HEK293 (cell line): ENCODE data around the gene MRGPRG.
A peak's percentile ranks its signal among the peaks of the same experiment; 100 is the strongest.

ENCODE experiments used
- CTCF ChIA-PET: fragments of 350-600 bp; formaldehyde crosslinking; extraction: SDS; loops from one replicate; lab custom pipeline; 2021; ENCODE audit warnings: antibody characterized with exemption; lab: Yijun Ruan, JAX
- POLR2A ChIA-PET: fragments of 300-600 bp; formaldehyde crosslinking; extraction: SDS; loops from one replicate; lab custom pipeline; 2020; ENCODE audit warnings: antibody characterized with exemption, inconsistent platforms; lab: Yijun Ruan, JAX
- H3K27ac ChIP-seq: fragments of 200-500 bp; sonication (Bioruptor generic); 2 replicates; pipeline ENCODE4 v1.5.1; 2014; ENCODE audit warnings: low read depth, low read length, control low read depth, inconsistent platforms; ENCODE audit errors: extremely low read depth
- H3K36me3 ChIP-seq, 2 experiments: fragments of 200-500 bp in 1 of 2; sonication (Bioruptor generic) in 1 of 2; 1 replicate in 1 of 2; 2 replicates in 1 of 2; pipeline ENCODE4 v1.5.1; 2014 to 2017; ENCODE audit warnings: inconsistent platforms in 2 of 2, low read length in 2 of 2; ENCODE audit not compliant: control insufficient read depth in 2 of 2, insufficient read depth in 1 of 2
- H3K4me1 ChIP-seq: fragments of 200-500 bp; sonication (Bioruptor generic); 2 replicates; pipeline ENCODE4 v1.5.1; 2014; ENCODE audit warnings: mild to moderate bottlenecking, low read length, inconsistent platforms; ENCODE audit not compliant: control insufficient read depth, insufficient read depth
- H3K4me3 ChIP-seq: 2 replicates; pipeline ENCODE4 v1.5.1; 2011; ENCODE audit warnings: low read depth, mild to moderate bottlenecking, control low read depth, low read length, moderate library complexity
- H3K9me3 ChIP-seq: fragments of 200-500 bp; sonication (Bioruptor generic); 2 replicates; pipeline ENCODE4 v1.5.1; 2014; ENCODE audit warnings: low read depth, low read length, inconsistent platforms; ENCODE audit not compliant: control insufficient read depth, insufficient read depth
- GLI4 ChIP-seq: fragments of 450-650 bp; formaldehyde crosslinking; IDR thresholded peaks from 2 replicates; pipeline ENCODE4 v1.5.1; 2016; ENCODE audit warnings: missing biosample characterization, missing genetic modification characterization
- GLIS1 ChIP-seq: fragments of 450-650 bp; formaldehyde crosslinking; IDR thresholded peaks from 2 replicates; pipeline ENCODE4 v1.5.1; 2016; ENCODE audit warnings: missing biosample characterization, missing genetic modification characterization
- SP2 ChIP-seq: fragments of 450-650 bp; formaldehyde crosslinking; IDR thresholded peaks from 2 replicates; pipeline ENCODE4 v1.5.1; 2016; ENCODE audit warnings: missing biosample characterization, missing genetic modification characterization
- ZBTB17 ChIP-seq: fragments of 450-650 bp; formaldehyde crosslinking; IDR thresholded peaks from 2 replicates; pipeline ENCODE4 v1.5.1; 2016; ENCODE audit warnings: missing biosample characterization, missing genetic modification characterization
- ZBTB21 ChIP-seq: fragments of 450-650 bp; formaldehyde crosslinking; IDR thresholded peaks from 2 replicates; pipeline ENCODE4 v1.5.1; 2017; ENCODE audit warnings: missing biosample characterization, missing genetic modification characterization
- ZBTB7A ChIP-seq: fragments of 450-650 bp; formaldehyde crosslinking; IDR thresholded peaks from 2 replicates; pipeline ENCODE4 v1.5.1; 2016; ENCODE audit warnings: low read depth, missing biosample characterization, missing genetic modification characterization
- ZFHX2 ChIP-seq: fragments of 450-650 bp; formaldehyde crosslinking; conservative IDR thresholded peaks from 2 replicates; pipeline ENCODE4 v1.5.1; 2016; ENCODE audit warnings: missing biosample characterization, missing genetic modification characterization
- ZNF202 ChIP-seq: fragments of 450-650 bp; formaldehyde crosslinking; IDR thresholded peaks from 2 replicates; pipeline ENCODE4 v1.5.1; 2016; ENCODE audit warnings: missing biosample characterization, missing genetic modification characterization, borderline replicate concordance
- ZNF239 ChIP-seq: fragments of 450-650 bp; formaldehyde crosslinking; IDR thresholded peaks from 2 replicates; pipeline ENCODE4 v1.5.1; 2016; ENCODE audit warnings: missing biosample characterization, missing genetic modification characterization
- ZNF248 ChIP-seq: fragments of 450-650 bp; formaldehyde crosslinking; IDR thresholded peaks from 2 replicates; pipeline ENCODE4 v1.5.1; 2017; ENCODE audit warnings: missing biosample characterization, missing genetic modification characterization
- ZNF391 ChIP-seq: fragments of 450-650 bp; formaldehyde crosslinking; IDR thresholded peaks from 2 replicates; pipeline ENCODE4 v1.5.1; 2016; ENCODE audit warnings: low read depth, missing biosample characterization, missing genetic modification characterization, borderline replicate concordance
- ZNF600 ChIP-seq: fragments of 450-650 bp; formaldehyde crosslinking; IDR thresholded peaks from 2 replicates; pipeline ENCODE4 v1.5.1; 2016; ENCODE audit warnings: missing biosample characterization, missing genetic modification characterization
- ZNF785 ChIP-seq: fragments of 450-650 bp; formaldehyde crosslinking; IDR thresholded peaks from 2 replicates; pipeline ENCODE4 v1.5.1; 2016; ENCODE audit warnings: missing biosample characterization, missing genetic modification characterization
- TF ChIP-seq, protein P1 (sequence below): fragments of 450-650 bp; formaldehyde crosslinking; IDR thresholded peaks from 2 replicates; pipeline ENCODE4 v1.5.1; 2016; ENCODE audit warnings: missing biosample characterization, missing genetic modification characterization

MRGPRG gene

GRCh38 chr11:3200388-3201111 lies 18.1 kb downstream of the MRGPRG start:
- H3K27ac ChIP-seq = no peak overlapping the region
- H3K36me3 ChIP-seq = no peaks in the 10 kb centered on the region
- ChIA-PET POLR2A (no interaction called here), CTCF (no interaction called here)
- no peaks in the 10 kb centered on the region for H3K9me3 ChIP-seq
- no peak overlapping the region for H3K4me3 ChIP-seq
- TF ChIP-seq GLI4 (tag by site-specific recombination) (no peak), ZNF202 (tag by site-specific recombination) (no peak), ZNF239 (tag by site-specific recombination) (no peak), ZNF600 (tag by site-specific recombination) (no peak), ZNF785 (tag by site-specific recombination) (no peak), ZBTB7A (no peak), ZFHX2 (no peak)
- H3K4me1 ChIP-seq = no peaks in the 10 kb centered on the region

DNA sequence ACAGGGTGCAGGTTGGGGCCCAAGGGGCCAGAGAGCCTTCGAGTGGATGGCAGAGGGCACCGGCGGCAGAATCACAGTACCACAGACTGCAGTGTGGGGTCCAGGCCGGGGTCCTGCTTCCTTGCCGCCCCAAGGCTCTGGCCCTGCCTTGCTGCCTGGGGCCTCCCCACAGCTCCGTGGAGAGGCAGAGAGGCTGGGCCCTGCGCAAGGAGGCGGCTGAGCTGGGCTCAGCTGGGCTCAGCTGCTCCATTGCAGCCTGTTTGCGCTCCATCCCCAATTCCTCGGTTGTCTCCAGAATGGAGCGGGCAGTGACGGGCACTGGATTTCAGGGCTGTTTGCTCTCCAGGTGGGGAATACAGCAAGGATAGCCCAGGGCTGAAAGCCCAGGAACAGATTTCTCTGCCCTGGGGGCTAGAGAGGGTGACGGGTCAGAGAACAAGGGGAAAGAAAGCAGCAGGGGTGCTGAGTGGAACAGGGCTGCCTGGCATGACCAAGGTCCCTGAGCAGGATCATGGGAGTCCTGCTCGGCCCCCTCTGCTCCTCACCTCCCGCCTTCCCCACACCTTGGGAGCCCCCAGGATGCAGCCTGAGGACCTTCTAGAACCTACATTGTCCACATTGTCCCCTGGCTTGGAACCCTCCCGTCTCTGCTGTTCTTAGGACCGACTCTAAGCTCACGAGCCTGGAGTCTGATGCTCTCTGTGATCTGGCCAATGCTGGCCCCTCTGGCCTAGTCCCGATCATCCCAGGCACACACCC lies 18.9 kb downstream of the MRGPRG start:
- ChIA-PET POLR2A (no interaction called here), CTCF (no interaction called here)
- Histone ChIP-seq H3K36me3 (no peaks in the 10 kb centered on the region), H3K4me3 (no peak overlapping the region), H3K9me3 (no peaks in the 10 kb centered on the region), H3K27ac (no peak overlapping the region), H3K4me1 (no peaks in the 10 kb centered on the region)
- TF ChIP-seq ZBTB21 (tag by site-specific recombination) (no peak), ZBTB17 (tag by site-specific recombination) (0 out of 2 replicates have a peak, but pooled peaks have one; percentile 15)
- TF ChIP-seq, protein P1, sequence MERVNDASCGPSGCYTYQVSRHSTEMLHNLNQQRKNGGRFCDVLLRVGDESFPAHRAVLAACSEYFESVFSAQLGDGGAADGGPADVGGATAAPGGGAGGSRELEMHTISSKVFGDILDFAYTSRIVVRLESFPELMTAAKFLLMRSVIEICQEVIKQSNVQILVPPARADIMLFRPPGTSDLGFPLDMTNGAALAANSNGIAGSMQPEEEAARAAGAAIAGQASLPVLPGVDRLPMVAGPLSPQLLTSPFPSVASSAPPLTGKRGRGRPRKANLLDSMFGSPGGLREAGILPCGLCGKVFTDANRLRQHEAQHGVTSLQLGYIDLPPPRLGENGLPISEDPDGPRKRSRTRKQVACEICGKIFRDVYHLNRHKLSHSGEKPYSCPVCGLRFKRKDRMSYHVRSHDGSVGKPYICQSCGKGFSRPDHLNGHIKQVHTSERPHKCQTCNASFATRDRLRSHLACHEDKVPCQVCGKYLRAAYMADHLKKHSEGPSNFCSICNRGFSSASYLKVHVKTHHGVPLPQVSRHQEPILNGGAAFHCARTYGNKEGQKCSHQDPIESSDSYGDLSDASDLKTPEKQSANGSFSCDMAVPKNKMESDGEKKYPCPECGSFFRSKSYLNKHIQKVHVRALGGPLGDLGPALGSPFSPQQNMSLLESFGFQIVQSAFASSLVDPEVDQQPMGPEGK (tag by site-specific recombination) = no peak

- TF ChIP-seq SP2 (tag by site-specific recombination) = no peak
- TF ChIP-seq ZNF391 = no peak
- H3K9me3 ChIP-seq = no peaks in the 10 kb centered on the region
- CTCF ChIA-PET = interaction anchor here (1.2 kb wide), 1 partner anchor 9 kb away, joined by 3 read pairs; no protein-coding TSS in a partner anchor
- H3K27ac ChIP-seq = no peak overlapping the region
- H3K36me3 ChIP-seq = no peaks in the 10 kb centered on the region
- no peaks in the 10 kb centered on the region for H3K4me1 ChIP-seq
- POLR2A ChIA-PET = no interaction called here
- no peak overlapping the region for H3K4me3 ChIP-seq
Observed at GRCh38 chr11:3198815-3199214, 19.8 kb downstream of the MRGPRG start.

DNA sequence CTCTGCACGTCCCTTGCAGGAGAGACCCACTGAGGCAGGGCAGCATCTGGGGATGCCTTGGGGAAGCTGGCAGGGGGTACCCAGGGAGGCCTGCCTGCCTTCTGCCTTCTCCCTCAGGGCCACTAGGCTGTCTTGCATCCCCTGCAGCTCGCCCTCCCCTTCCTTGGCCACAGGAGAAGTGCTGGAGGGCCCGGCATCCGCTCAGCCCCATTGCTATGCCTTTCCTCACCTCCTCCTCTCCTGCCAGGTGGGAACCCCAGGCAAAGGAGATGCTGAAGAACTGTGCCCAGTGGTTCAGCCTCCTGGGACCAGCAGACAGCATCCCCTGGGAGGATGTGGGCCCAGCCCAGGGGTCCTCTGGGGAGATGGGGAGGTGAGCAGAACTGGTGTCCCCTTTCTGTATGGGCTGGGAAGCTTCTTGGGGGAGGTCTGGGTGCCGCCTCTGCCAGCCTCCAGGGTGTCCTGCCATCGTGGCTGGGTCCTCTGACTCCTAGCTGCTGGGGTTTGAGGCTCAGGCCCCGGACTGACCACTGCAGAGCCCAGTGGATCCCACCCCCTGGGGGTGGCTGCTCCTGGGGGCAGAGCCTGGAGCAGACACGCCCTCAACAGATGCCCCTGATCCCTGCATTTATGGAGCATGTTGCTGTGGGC lies 20.6 kb downstream of the MRGPRG start:
- Histone ChIP-seq H3K4me1 (no peaks in the 10 kb centered on the region), H3K36me3 (no peaks in the 10 kb centered on the region), H3K4me3 (no peak overlapping the region), H3K9me3 (no peaks in the 10 kb centered on the region), H3K27ac (no peak overlapping the region)
- CTCF ChIA-PET = interaction anchor here (1.2 kb wide), 1 partner anchor 8 kb away, joined by 3 read pairs; no protein-coding TSS in a partner anchor
- POLR2A ChIA-PET = no interaction called here
- TF ChIP-seq GLIS1 (tag by site-specific recombination) = 0 out of 2 replicates have a peak, but pooled peaks have one; percentile 39
- no peak for TF ChIP-seq ZNF248
